Middle frontal gyrus (tissue), 1 donor: ENCODE data around the gene FJX1.

ENCODE experiments used
- DNase-seq: peaks from one replicate; pipeline ENCODE4 v3.0.0-alpha.2; 2015; ENCODE audit warnings: low spot score; ENCODE audit errors: extremely low spot score

FJX1 gene, protein sequence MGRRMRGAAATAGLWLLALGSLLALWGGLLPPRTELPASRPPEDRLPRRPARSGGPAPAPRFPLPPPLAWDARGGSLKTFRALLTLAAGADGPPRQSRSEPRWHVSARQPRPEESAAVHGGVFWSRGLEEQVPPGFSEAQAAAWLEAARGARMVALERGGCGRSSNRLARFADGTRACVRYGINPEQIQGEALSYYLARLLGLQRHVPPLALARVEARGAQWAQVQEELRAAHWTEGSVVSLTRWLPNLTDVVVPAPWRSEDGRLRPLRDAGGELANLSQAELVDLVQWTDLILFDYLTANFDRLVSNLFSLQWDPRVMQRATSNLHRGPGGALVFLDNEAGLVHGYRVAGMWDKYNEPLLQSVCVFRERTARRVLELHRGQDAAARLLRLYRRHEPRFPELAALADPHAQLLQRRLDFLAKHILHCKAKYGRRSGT

GRCh38 chr11:35617687-35618496, at the start of gene FJX1:
TSS of gene FJX1 (plus strand) at chr11:35618460. CDS start at chr11:35618637, 177 bp downstream.
- DNase-seq: no peak

DNA sequence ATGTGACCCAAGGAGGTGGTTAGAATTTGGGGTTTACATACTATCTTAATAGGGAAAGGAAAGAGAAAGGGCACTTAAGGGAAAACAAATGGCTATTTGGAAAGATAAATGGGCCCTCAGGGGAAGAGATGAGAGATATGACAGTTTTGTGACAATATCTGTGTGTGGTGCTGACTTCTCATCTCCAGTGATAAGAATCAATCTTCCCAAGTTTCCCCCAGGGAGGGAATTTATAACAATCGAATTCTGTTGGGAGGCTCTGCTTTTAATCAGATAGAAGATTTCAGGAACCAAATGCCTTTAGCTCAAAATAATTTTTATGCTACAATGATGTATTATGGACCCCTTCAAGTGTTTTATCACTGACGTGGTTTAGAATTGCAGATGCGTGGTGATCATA, 46.6 kb upstream of the FJX1 start:
- DNase-seq: no peak

DNA sequence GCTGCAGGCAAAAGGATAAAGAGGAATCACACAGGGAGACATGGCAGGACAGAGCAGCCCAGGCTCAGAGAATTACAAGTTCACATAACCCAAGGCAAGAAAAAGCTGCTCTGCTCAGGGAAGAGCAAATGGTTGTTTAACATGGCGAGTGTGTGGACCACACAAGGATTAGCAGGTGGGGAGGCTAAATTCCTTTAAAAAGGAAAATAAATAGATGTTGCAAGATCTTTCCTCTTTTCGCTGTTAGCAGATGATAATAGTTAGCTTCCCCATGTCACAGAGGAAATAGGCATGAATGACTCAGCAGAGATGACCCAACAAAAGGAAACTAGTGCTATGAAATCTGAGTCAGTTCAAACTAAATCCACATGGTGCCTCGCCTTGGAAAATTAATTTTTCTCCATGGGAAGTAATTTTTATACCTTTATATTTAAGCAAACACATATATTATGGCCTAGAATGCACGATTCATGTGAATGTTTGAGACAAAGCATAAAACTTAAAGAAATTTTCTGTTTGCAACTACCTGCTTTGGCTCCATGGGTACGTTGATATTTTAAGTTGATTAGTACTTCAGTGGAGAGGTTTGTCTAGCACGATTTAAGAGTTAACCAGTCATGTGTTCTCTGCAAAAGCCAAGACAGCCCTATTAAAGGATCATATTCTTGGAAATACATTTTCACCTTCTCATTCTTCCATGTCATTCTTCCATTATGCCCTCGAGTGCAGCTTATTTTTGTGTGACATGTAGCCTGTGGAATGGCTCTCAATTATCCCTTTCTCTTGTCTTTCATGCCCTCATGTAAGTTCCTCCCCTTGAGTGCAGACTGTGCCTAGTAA, 38.5 kb upstream of the FJX1 start:
- DNase-seq: no peak

DNA sequence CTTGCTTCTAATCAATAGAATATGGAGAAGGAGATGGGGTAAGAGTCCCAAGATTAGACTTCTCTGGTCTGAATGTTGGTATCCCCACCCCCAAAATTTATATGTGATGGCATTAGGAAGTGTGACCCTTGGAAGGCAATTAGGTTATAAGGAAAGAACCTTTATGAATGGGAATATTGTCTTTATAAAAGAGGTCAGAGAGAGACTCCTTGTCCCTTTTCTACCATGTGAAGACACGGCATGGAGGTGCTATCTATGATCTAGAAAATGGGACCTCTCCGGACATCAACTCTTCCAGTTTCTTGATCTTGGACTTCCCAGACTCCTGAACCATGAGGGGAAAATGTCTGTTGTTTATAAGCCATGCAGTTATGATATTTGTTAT, 37.9 kb upstream of the FJX1 start:
- DNase-seq: no peak

DNA sequence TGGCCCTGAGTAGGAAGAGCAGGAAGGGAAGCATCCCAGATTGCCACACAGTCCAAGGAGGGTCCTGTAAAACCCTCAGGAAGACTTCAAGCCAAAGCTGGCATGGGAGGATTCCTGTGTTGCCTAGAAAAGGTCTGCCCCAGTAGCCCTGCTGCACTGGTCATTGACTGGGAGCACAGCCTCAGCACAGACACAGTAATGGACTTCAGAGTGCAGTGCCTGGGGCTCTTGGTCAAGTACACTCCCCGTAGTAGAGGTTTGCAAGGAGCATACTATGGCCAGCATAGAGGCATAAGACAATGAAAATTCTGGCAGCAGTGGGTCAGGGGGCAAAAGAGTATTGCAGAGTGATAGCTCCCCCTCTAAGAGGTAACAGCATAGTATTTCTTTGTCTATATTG, 36.2 kb upstream of the FJX1 start:
- no peak for DNase-seq

DNA sequence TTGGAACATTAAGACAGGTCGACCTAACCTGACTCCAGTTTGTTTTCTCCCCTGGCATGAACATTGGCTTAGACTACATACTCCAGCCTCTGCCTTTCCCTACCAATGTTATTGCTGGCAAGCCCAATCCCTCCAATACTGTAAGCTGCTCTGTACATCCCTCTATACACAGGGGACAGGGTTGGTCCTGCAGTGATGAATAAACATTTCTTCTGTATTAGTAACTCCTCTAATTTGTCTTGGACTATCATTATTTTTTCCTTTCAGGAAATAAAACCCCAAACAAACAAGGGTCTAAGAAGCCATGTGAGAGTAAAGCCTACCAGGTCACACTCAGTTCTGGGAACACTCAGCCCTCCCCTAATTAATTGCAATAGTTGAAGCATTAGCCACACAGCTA, 35.1 kb upstream of the FJX1 start:
- no peak for DNase-seq

DNA sequence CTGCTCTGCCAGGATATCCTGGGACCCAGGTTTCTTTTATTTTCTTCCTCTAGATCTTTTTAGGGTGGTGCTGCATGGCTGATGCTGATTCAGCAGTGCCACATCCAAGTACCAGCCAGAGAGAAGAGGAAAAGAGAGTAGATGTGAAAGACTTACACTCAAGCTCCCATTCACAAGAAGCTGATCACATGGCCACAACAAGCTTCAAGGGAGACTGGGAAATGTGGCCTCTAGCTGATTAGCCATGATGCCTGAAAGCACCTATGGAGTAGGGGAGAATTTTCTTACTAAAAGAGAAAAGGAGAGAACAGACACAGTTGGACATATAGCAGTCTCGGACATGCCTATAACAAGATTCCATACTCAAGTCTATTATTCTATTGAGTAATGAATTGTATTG, 34.4 kb upstream of the FJX1 start:
- DNase-seq: no peak

- no peak for DNase-seq
These were observed 33.9 kb upstream of the FJX1 start for GRCh38 chr11:35584321-35584720.

- DNase-seq: no peak
These were observed 32.8 kb upstream of the FJX1 start for GRCh38 chr11:35585416-35585815.

DNA sequence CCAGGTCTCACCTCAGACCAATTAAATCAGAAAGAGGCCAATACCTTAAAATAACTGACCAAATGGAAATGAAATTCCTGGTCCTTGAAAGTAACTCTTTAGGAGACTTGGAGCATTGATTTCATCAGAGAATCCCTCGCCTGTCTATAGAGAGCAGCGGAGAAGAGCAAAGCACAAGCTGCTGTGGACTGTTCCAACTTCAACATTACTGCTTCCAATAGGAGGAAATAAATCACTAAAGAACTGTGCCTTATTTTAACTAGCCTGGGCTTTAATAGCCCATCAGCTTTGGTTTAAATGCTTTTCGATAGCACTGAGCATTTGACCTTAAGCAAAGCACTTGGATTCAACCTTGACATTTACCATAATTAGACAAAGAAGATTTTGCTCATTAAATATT, 32.0 kb upstream of the FJX1 start:
- DNase-seq: no peak

DNA sequence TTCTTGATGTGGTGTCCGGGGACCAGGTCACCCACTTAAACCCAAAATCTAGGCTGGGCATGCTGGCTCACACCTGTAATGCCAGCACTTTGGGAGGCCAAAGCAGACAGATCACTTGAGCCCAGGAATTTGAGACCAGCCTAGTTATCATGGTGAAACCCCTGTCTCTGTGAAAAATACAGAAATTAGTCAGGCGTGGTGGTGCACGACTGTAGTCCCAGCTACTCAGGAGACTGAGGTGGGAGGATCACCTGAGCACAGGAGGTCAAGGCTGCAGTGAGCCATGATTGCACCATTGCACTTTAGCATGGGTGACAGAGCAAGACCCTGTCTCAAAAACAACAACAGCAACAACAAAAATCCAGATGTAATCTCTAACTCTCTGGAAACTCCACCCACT, 30.3 kb upstream of the FJX1 start:
- DNase-seq: no peak

DNA sequence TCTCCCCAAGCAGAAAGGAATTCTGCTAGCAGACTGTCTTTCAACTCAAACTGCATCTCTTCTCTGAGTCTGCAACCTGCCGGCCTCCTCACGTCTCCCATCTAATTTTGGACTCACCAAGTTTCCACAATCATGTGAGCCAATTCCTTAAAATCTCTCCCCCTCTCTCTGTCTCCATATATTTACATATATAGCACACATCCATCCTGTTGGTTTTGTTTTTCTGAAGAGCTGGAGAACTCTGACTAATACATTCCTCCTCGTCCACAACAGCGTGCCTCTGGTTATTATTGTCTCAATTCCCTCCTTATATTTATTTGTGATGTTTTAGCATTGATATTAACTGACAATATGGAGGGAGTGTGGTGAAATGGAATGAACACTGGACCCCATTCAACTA, 29.6 kb upstream of the FJX1 start:
- no peak for DNase-seq

DNA sequence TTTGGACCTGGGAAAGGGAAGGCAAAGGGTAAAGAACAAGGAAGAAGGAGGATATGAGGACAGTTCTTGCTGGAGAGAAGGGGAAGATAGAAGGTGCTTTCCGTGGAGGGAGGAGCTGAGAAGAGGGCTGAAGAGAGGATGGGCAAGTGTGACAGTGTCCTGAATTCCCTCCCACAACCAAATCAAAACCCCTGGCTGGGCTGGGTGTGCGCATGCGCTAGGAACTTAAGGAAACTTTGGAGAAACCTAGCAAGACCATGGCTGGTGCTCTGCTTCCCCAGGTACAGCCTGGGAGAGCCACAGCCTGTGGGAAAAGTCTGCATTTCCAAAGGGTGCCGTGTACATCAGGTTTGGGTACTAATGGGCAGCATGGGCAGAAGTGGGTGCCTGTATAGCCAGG, 29.0 kb upstream of the FJX1 start:
- no peak for DNase-seq

GRCh38 chr11:35590412-35590811, 27.8 kb upstream of the FJX1 start:
- DNase-seq: no peak

- DNase-seq: no peak
These were observed 25.1 kb upstream of the FJX1 start for GRCh38 chr11:35593143-35593542.

- DNase-seq: no peak
These were observed 23.6 kb upstream of the FJX1 start for GRCh38 chr11:35594680-35595079.

GRCh38 chr11:35598254-35599125, 19.8 kb upstream of the FJX1 start:
- no peak for DNase-seq

DNA sequence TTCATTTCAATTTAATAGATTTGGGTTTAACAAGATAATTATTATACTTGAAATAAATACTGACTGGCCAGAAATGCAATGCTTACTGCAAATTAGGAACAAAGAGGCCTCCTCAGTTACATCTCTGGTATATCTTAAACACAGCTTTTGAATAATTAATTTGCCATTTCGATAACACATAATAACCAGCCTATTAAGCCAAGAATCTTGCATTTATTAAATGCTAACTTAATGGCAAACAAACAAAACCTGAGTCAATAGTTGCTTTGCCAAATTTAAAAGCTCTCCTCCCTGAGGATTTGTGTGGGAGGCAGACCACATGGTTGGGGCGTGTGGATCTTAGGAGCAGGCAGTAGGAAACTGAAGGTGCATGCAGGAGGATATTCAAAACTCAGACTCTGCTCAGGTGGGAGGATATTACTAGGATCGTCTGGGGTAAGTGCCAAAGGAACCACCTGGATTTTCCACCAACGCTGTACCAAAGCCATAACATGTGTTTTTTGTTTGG, 17.9 kb upstream of the FJX1 start:
- DNase-seq: no peak

- DNase-seq: no peak
These were observed 16.0 kb upstream of the FJX1 start for GRCh38 chr11:35602160-35602793.

GRCh38 chr11:35602979-35603378, 15.3 kb upstream of the FJX1 start:
- no peak for DNase-seq
